T-cell (primary cell): ENCODE data around the gene UFD1. TPM values are rescaled to one million over a fixed set of nuclear protein-coding genes. Genes with fewer than 3 reads are reported as not detected.

ENCODE experiments used
- ATAC-seq, 4 experiments: fragments of 200-7000 bp in 3 of 4; fragments of 150-1000 bp in 1 of 4; cut with Tn5 transposase; replicated peaks in 1 of 4; 1 replicate in 3 of 4; 2 replicates in 1 of 4; pipeline ENCODE4 v1.10.0; 2021; ENCODE audit warnings: moderate library complexity in 3 of 4, mild to moderate bottlenecking in 2 of 4, moderate number of reproducible peaks in 1 of 4
- CTCF ChIA-PET, 2 donors: fragments of 300-600 bp; sonication (Branson Sonifier 250); formaldehyde crosslinking; loops; one replicate each; lab custom pipeline; 2022; ENCODE audit warnings: antibody characterized with exemption in 2 of 2; lab: Charles Lee
- POLR2A ChIA-PET, 2 donors: fragments of 300-600 bp; sonication (Branson Sonifier 250); formaldehyde crosslinking; loops; one replicate each; lab custom pipeline; 2022; ENCODE audit warnings: antibody characterized with exemption in 2 of 2; lab: Charles Lee
- DNase-seq, 35 experiments: peaks; one replicate each; pipeline versions ENCODE4 v3.0.0 to v3.0.0-alpha.2; 2013 to 2023
- H3K27ac ChIP-seq: one replicate; pipeline ENCODE4 v1.5.1; 2013; ENCODE audit warnings: low read length
- H3K27me3 ChIP-seq, 2 experiments: replicated peaks in 1 of 2; 1 replicate in 1 of 2; 2 replicates in 1 of 2; pipeline versions ENCODE4 v1.6.1 to v1.7.0; 2013; ENCODE audit warnings: low read length in 1 of 2, mixed read lengths in 1 of 2; ENCODE audit not compliant: control insufficient read depth in 2 of 2, insufficient read depth in 2 of 2; ENCODE audit errors: extremely low read depth in 1 of 2
- H3K36me3 ChIP-seq, 2 donors: 1 replicate in 1 of 2; 2 replicates in 1 of 2; pipeline versions ENCODE4 v1.6.1 to v1.7.0; 2013; ENCODE audit warnings: low read length in 1 of 2; ENCODE audit not compliant: control insufficient read depth in 2 of 2, insufficient read depth in 1 of 2; ENCODE audit errors: extremely low read depth in 1 of 2
- H3K4me1 ChIP-seq, 2 experiments: 1 replicate in 1 of 2; 2 replicates in 1 of 2; pipeline versions ENCODE4 v1.6.1 to v1.7.0; 2013; ENCODE audit warnings: low read length in 2 of 2, mixed read lengths in 1 of 2; ENCODE audit not compliant: insufficient read depth in 2 of 2, control insufficient read depth in 1 of 2; ENCODE audit errors: extremely low read depth in 1 of 2
- H3K4me3 ChIP-seq, 2 donors: 1 replicate in 1 of 2; 2 replicates in 1 of 2; pipeline versions ENCODE4 v1.5.1 to v1.7.0; 2013; ENCODE audit warnings: mild to moderate bottlenecking in 2 of 2, low read length in 1 of 2, moderate library complexity in 1 of 2; ENCODE audit not compliant: control insufficient read depth in 1 of 2; ENCODE audit errors: extremely low read depth in 1 of 2
- H3K9me3 ChIP-seq: 2 replicates; pipeline ENCODE4 v1.7.0; 2013
- H3K27ac Mint-ChIP-seq, 2 donors: one replicate each; pipeline ENCODE4 v1.8.0; 2020 to 2021; ENCODE audit warnings: mild to moderate bottlenecking in 2 of 2, mixed read lengths in 2 of 2
- H3K27me3 Mint-ChIP-seq, 2 donors: one replicate each; pipeline ENCODE4 v1.8.0; 2021 to 2022; ENCODE audit warnings: mixed read lengths in 2 of 2
- H3K36me3 Mint-ChIP-seq: one replicate; pipeline ENCODE4 v1.8.0; 2021; ENCODE audit warnings: mixed read lengths
- H3K4me1 Mint-ChIP-seq, 3 donors: one replicate each; pipeline ENCODE4 v1.8.0; 2020 to 2022; ENCODE audit warnings: mixed read lengths in 3 of 3, mild to moderate bottlenecking in 1 of 3
- H3K4me3 Mint-ChIP-seq, 3 donors: one replicate each; pipeline ENCODE4 v1.8.0; 2020 to 2022; ENCODE audit warnings: mild to moderate bottlenecking in 3 of 3, mixed read lengths in 3 of 3, moderate library complexity in 3 of 3
- H3K9me3 Mint-ChIP-seq, 3 donors: one replicate each; pipeline ENCODE4 v1.8.0; 2020 to 2022; ENCODE audit warnings: mixed read lengths in 3 of 3
- WGBS: methylation state at CpG from one replicate; pipeline ENCODE4 v1.1.5; 2013; ENCODE audit warnings: missing lambda C conversion rate; ENCODE audit not compliant: insufficient coverage; 5-methylcytosine and 5-hydroxymethylcytosine counted together
- total RNA-seq, 35 experiments: library from RNA in 6 of 35; stranded (reverse) in 6 of 35; fragments of 120-200 nt in 1 of 35; gene quantifications; one replicate each; pipeline versions ENCODE4 v1.2.1 to v1.2.4 and lab custom pipeline; 2013 to 2026

The UFD1 gene
- total RNA-seq, 5 donors from 2014 or later (not counting 1 experiment from before 2014, with no cell fraction given), result 52.9 to 85.1 (median 60.0) TPM

DNA sequence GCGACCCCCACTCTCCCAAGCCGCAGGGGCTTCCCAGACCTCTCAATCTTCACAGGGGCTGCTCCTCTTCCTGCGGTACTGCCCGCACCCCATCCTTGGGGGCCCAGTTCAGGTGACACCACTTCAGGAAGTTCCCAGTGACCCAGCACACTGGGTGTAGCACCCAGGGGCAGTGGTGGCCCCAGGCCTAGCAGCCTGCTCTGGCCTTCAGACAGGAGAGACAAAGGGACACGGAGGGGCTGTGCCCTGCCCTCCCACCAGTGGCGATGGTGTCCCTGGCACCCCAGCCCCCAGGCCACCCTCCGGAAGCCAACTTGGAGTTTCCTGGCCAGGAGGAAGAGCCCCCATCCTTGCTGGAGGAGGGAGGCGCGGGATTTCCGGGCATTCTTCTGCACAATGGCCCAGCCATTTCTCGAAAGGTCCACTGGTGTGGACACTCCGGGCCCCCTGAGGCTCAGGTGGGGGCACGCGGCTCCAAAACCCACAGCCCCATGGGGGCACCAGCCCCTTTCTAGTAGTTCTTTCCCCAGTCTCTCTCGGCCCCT lies 46.2 kb upstream of the UFD1 start:
- H3K4me3 Mint-ChIP-seq, result peak overlapping the region in 2 of 3 donors; percentile 31 to 75
- ChIA-PET CTCF (no interaction called here), POLR2A (no interaction called here)
- DNase-seq (peak in 1 of 35 experiments; percentile 1), ATAC-seq (no peak)
- H3K9me3 ChIP-seq, result no peaks in the 10 kb centered on the region
- H3K27ac Mint-ChIP-seq, result no peak overlapping the region
- peaks cover 2 to 72% of the 10 kb centered on the region in 2 experiments for H3K27me3 ChIP-seq
- peaks cover 5 to 17% (median 8%) of the 10 kb centered on the region in 3 donors for H3K4me1 Mint-ChIP-seq
- H3K27ac ChIP-seq, result no peak overlapping the region
- H3K4me3 ChIP-seq, result no peak overlapping the region
- H3K27me3 Mint-ChIP-seq, result peaks cover 15 to 40% of the 10 kb centered on the region in 2 donors
- H3K4me1 ChIP-seq, result peaks cover 0 to 21% of the 10 kb centered on the region in 2 experiments
- 83% methylated on average over 11 of the region's 15 CpGs for WGBS
- no peaks in the 10 kb centered on the region for H3K36me3 Mint-ChIP-seq
- H3K36me3 ChIP-seq, result no peaks in the 10 kb centered on the region
- H3K9me3 Mint-ChIP-seq, result no peaks in the 10 kb centered on the region

DNA sequence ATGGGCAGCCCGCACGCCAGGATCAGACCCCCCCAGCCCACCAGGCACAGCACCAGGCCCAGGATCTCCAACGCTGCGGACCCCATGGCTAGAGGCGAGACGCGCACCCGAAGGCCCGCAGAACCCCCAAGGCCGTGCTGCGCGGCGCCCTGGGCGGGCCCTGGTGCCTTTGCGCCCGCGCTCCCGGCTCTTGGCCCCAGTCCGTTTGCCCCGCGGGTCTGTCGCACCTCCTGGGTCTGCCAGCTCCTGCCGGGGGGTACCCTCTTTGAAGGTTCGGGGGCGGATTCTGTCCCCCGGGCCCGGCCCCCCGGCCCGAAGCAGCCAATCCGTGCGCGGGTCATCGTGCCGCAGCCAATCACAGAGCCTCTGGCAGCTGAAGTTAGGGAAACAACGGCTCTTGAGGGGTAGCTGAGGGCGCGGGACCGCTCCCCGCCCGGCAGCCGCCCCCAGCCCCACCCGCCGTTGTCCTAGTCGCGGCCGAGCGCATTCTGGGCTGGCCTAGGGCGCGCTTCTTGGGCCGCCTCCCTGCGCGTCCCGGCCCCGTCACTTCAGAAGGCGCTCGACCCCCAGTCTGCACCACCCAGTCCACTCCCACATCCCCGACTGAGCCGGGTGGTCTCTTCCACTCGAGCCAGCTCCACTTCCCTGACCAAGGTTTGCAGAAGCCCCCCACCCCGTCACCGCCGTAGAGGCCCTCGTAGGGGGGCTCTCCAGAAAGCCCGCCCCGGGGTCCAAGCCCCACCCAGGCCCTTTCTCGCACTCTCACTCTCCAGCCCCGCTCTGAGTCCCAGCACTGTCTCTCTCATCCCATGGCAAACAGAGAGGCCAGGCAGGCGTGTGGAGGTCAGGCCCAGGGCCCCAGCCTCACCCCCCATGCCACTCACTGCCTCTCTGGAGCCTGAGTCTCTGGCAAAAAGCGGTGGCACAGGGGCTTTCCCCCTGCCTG lies 45.5 kb upstream of the UFD1 start, which contains the start of gene CLDN5:
Gene CLDN5, minus strand, starts transcription at position 241 of the 946 bp plus-strand sequence. Its CDS starts 155 bp downstream, at position 86.
- H3K36me3 ChIP-seq, result no peaks in the 10 kb centered on the region
- POLR2A ChIA-PET, result no interaction called here
- no peak within 1 kb of the TSS for H3K27ac Mint-ChIP-seq
- no peak within 1 kb of the TSS for H3K27ac ChIP-seq
- H3K36me3 Mint-ChIP-seq, result no peaks in the 10 kb centered on the region
- CTCF ChIA-PET, result no interaction called here
- no peaks in the 10 kb centered on the region for H3K9me3 ChIP-seq
- H3K27me3 ChIP-seq, result peaks cover 2 to 72% of the 10 kb centered on the region in 2 experiments
- H3K4me3 Mint-ChIP-seq, result peak within 1 kb of the TSS; percentile 57 to 75 (median 61)
- peaks cover 15 to 40% of the 10 kb centered on the region in 2 donors for H3K27me3 Mint-ChIP-seq
- ATAC-seq (peak; percentile 31 to 51 (median 39)), DNase-seq (no peak)
- H3K9me3 Mint-ChIP-seq, result no peaks in the 10 kb centered on the region
- peak within 1 kb of the TSS; percentile 7 to 72 for H3K4me3 ChIP-seq
- H3K4me1 Mint-ChIP-seq, result peaks cover 5 to 17% (median 8%) of the 10 kb centered on the region in 3 donors
- WGBS, result 7% methylated on average over 59 of the region's 69 CpGs
- H3K4me1 ChIP-seq, result peaks cover 0 to 21% of the 10 kb centered on the region in 2 experiments

DNA sequence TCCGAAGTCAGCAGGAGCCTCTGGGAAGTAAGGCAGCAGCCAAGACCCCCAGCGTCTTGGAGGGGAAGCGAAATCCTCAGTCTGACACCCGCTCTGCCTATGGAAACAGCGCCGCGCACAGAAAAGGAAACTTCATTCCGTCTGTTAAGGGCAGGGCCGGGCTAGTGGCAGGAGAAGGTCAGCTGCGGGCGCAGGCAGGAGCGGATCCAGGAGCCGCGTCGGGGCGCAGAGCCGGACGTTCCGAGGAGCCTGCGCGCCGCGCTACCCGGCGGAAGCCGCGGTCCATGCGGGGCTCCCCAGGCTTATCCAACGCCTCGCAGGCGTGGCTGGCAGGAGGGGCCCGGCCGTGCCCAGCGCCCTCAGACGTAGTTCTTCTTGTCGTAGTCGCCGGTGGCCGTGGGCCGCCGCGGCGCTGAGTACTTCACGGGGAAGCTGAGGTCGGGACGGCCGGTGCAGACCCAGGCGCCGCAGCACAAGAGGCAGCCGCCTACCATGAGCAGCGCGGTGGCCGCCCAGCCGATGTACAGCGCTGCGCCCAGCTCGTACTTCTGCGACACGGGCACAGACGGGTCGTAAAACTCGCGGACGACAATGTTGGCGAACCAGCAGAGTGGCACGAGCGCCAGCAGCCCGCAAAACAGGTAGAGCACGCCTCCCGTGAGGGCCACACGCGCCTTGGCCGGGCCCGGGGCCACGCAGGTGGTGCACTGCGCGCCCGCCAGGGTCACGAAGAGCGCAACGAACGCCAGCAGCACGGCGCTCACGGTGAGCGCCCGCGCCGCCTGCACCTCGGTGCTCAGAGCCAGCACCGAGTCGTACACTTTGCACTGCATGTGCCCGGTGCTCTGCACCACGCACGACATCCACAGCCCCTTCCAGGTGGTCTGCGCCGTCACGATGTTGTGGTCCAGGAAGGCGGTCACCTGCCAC lies 44.5 kb upstream of the UFD1 start:
- peaks cover 15 to 37% of the 10 kb centered on the region in 2 donors for H3K27me3 Mint-ChIP-seq
- H3K36me3 ChIP-seq, result no peaks in the 10 kb centered on the region
- ChIA-PET CTCF (no interaction called here), POLR2A (no interaction called here)
- peak overlapping the region; percentile 7 to 72 for H3K4me3 ChIP-seq
- H3K27ac ChIP-seq, result no peak overlapping the region
- DNase-seq, result peak in 10 of 35 experiments; percentile 6 to 29 (median 18)
- no peaks in the 10 kb centered on the region for H3K9me3 ChIP-seq
- peaks cover 0 to 21% of the 10 kb centered on the region in 2 experiments for H3K4me1 ChIP-seq
- H3K27ac Mint-ChIP-seq, result no peak overlapping the region
- peaks cover 2 to 68% of the 10 kb centered on the region in 2 experiments for H3K27me3 ChIP-seq
- H3K9me3 Mint-ChIP-seq, result no peaks in the 10 kb centered on the region
- no peaks in the 10 kb centered on the region for H3K36me3 Mint-ChIP-seq
- H3K4me1 Mint-ChIP-seq, result peaks cover 5 to 17% (median 8%) of the 10 kb centered on the region in 3 donors
- peak overlapping the region; percentile 57 to 75 (median 61) for H3K4me3 Mint-ChIP-seq
- 3% methylated on average over 95 of the region's 99 CpGs for WGBS
- ATAC-seq, result peak; percentile 47 to 84 (median 62)

DNA sequence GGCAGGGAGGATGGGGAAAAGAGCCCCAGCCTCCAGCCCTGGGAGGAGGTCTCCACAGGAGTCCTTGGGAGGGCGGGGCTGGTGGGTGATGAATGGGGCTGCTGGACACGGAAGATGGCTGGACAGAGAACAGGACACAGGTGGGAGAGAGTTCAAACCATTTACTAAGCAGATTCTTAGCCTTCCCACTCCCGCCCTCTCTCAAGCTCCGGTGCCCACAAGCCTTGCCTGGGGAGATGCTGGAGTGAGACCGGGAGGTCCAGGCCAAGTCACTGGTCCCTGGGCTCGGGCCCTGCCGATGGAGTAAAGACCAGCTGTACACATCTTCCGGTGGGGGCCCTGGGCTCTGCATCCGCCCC lies 43.9 kb upstream of the UFD1 start:
- no peak for ATAC-seq
- Mint-ChIP-seq H3K4me3 (peak overlapping the region; percentile 28 to 75 (median 45)), H3K36me3 (no peaks in the 10 kb centered on the region), H3K9me3 (no peaks in the 10 kb centered on the region), H3K27me3 (peaks cover 15 to 37% of the 10 kb centered on the region in 2 donors), H3K27ac (no peak overlapping the region), H3K4me1 (peaks cover 5 to 17% (median 8%) of the 10 kb centered on the region in 3 donors)
- ChIA-PET CTCF (no interaction called here), POLR2A (no interaction called here)
- H3K27ac ChIP-seq, result no peak overlapping the region
- H3K4me3 ChIP-seq, result peak overlapping the region in 1 of 2 donors; percentile 72
- H3K4me1 ChIP-seq, result peaks cover 0 to 21% of the 10 kb centered on the region in 2 experiments
- H3K36me3 ChIP-seq, result no peaks in the 10 kb centered on the region
- no peaks in the 10 kb centered on the region for H3K9me3 ChIP-seq
- peaks cover 2 to 62% of the 10 kb centered on the region in 2 experiments for H3K27me3 ChIP-seq
- 42% methylated on average over 7 of the region's 9 CpGs for WGBS
- no peak for DNase-seq

DNA sequence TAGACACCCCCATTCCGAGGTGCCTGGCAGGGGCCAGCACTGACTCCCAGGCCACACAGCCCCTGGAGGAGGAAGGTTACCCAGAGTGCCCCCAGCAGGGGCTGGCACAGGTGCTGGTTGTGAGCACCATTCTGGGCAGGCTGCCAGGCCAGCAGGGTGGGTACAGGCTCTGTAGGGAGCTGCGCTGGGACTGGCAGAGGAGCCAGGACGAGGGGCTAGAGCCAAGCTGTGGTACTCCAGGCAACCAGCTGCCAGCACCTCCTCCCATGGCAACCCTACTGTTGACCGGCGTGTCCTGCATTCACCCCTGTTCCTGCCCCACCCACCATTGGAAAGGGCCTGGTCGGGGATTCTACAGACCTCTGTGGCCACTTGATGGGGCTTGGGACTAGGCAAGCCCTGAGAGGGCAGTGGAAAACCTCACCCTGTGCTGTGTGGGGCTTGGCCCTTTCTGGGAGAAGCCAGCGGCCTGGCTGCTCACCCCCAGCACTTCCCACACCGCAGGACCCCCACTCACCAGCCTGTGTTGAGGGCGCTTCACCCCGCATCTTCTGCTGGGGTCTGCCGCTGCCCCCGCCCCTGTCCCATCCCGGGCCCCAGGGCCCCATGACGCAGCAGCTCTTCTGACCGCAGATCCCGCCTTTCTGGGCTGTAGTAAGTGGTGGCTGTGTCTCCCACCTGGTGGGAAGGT lies 43.3 kb upstream of the UFD1 start:
- H3K4me3 ChIP-seq, result no peak overlapping the region
- ChIA-PET POLR2A (interaction anchor here in 1 of 2 donors (0.6 kb wide), 1 partner anchor 9 kb away, joined by 3 read pairs; no protein-coding TSS in a partner anchor), CTCF (no interaction called here)
- DNase-seq (no peak), ATAC-seq (no peak)
- Mint-ChIP-seq H3K9me3 (no peaks in the 10 kb centered on the region), H3K36me3 (no peaks in the 10 kb centered on the region), H3K27me3 (peaks cover 15 to 35% of the 10 kb centered on the region in 2 donors), H3K27ac (no peak overlapping the region), H3K4me1 (peaks cover 5 to 17% (median 8%) of the 10 kb centered on the region in 3 donors), H3K4me3 (peak overlapping the region in 2 of 3 donors; percentile 45 to 75)
- 87% methylated on average over 10 of the region's 16 CpGs for WGBS
- peaks cover 0 to 21% of the 10 kb centered on the region in 2 experiments for H3K4me1 ChIP-seq
- H3K9me3 ChIP-seq, result no peaks in the 10 kb centered on the region
- H3K27me3 ChIP-seq, result peaks cover 2 to 57% of the 10 kb centered on the region in 2 experiments
- H3K36me3 ChIP-seq, result no peaks in the 10 kb centered on the region
- no peak overlapping the region for H3K27ac ChIP-seq
